Endodermal cell (in vitro differentiated cells): ENCODE results near the gene POLR2L. TPM values are rescaled to one million over a fixed set of nuclear protein-coding genes. Genes with fewer than 3 reads are reported as not detected.

Experiments
- DNase-seq: peaks from one replicate; pipeline ENCODE4 v3.0.0-alpha.2; 2017
- H3K27ac ChIP-seq: 2 replicates; pipeline ENCODE4 v1.5.1; 2013; ENCODE audit warnings: mild to moderate bottlenecking, low read depth, low read length, moderate library complexity
- H3K27me3 ChIP-seq: 2 replicates; pipeline ENCODE4 v1.6.1; 2013; ENCODE audit warnings: mild to moderate bottlenecking, low read length, moderate library complexity; ENCODE audit not compliant: insufficient read depth, control insufficient read depth, poor library complexity, severe bottlenecking
- H3K36me3 ChIP-seq: 2 replicates; pipeline ENCODE4 v1.7.0; 2013; ENCODE audit warnings: mild to moderate bottlenecking, low read length, moderate library complexity; ENCODE audit not compliant: control insufficient read depth, insufficient read depth
- H3K4me1 ChIP-seq: one replicate; pipeline ENCODE4 v1.7.0; 2013; ENCODE audit warnings: low read length; ENCODE audit not compliant: control insufficient read depth, insufficient read depth
- H3K4me3 ChIP-seq: 2 replicates; pipeline ENCODE4 v1.5.1; 2013; ENCODE audit warnings: mild to moderate bottlenecking, low read length, moderate library complexity
- H3K9ac ChIP-seq: 2 replicates; pipeline ENCODE4 v1.6.1; 2013; ENCODE audit warnings: mild to moderate bottlenecking, low read length, moderate library complexity; ENCODE audit not compliant: poor library complexity, severe bottlenecking; ENCODE audit errors: extremely low read depth
- H3K9me3 ChIP-seq: 2 replicates; pipeline ENCODE4 v1.6.1; 2013; ENCODE audit warnings: mild to moderate bottlenecking, low read length, moderate library complexity; ENCODE audit not compliant: control insufficient read depth
- H3K27ac Mint-ChIP-seq: 2 replicates; pipeline ENCODE4 v1.8.0; 2020; ENCODE audit warnings: mixed read lengths
- H3K27me3 Mint-ChIP-seq: 2 replicates; pipeline ENCODE4 v1.8.0; 2021; ENCODE audit warnings: mild to moderate bottlenecking, mixed read lengths; ENCODE audit not compliant: insufficient read depth
- H3K36me3 Mint-ChIP-seq: 2 replicates; pipeline ENCODE4 v1.8.0; 2020; ENCODE audit warnings: low read depth, mixed read lengths
- H3K4me1 Mint-ChIP-seq: 2 replicates; pipeline ENCODE4 v1.8.0; 2020; ENCODE audit warnings: mixed read lengths
- H3K4me3 Mint-ChIP-seq: 2 replicates; pipeline ENCODE4 v1.8.0; 2020; ENCODE audit warnings: mild to moderate bottlenecking, moderate library complexity, mixed read lengths
- H3K9me3 Mint-ChIP-seq: 2 replicates; pipeline ENCODE4 v1.8.0; 2020; ENCODE audit warnings: mild to moderate bottlenecking, mixed read lengths
- WGBS, 2 experiments: methylation state at CpG; one replicate each; pipeline versions ENCODE4 v1.1.5 to v1.1.7; 2013; ENCODE audit warnings: missing lambda C conversion rate in 2 of 2, mixed read lengths in 1 of 2; ENCODE audit not compliant: insufficient coverage in 1 of 2, insufficient read length in 1 of 2; 5-methylcytosine and 5-hydroxymethylcytosine counted together
- total RNA-seq, 2 donors: library from RNA; stranded (reverse); fragmentation: NEBNext Ultra II Directional in 1 of 2; extraction: Animal tissue kit (Norgen Biotek cat#: 25700) in 1 of 2; gene quantifications; 2 replicates in 1 of 2; 3 replicates in 1 of 2; pipeline ENCODE4 v1.2.1, GENCODE V29; 2021
- TF ChIP-seq, protein P1 (sequence below): fragments of 200-600 bp; sonication (generic); conservative IDR thresholded peaks from 2 replicates; pipeline ENCODE4 v1.5.0; 2021; ENCODE audit warnings: antibody characterized with exemption, mild to moderate bottlenecking

POLR2L gene
- total RNA-seq, 2 donors from 2014 or later, result 139 to 148 TPM

DNA sequence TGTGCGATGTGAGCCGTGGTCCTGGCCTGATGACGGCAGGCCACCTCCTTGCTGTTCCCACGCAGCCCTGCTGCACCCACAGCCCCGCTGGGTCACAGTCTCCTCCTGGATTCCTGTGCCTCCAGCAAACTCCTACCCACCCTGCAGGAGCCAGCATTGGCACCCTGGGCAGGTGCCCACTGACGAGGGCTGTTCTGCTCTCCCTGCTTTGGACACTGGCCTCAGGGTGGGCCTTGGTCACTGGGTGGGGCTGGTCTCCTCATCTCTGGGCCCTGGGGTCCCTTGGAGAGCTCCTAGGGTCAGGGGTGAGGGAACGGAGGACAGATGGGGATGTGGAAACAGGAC, 13.0 kb upstream of the POLR2L start:
- Histone ChIP-seq H3K4me1 (peaks cover 6% of the 10 kb centered on the region), H3K27me3 (no peaks in the 10 kb centered on the region), H3K27ac (peak overlapping the region; percentile 86), H3K36me3 (no peaks in the 10 kb centered on the region), H3K4me3 (no peak overlapping the region), H3K9ac (no peak overlapping the region), H3K9me3 (no peaks in the 10 kb centered on the region)
- H3K4me1 Mint-ChIP-seq, result peaks cover 3% of the 10 kb centered on the region
- H3K27me3 Mint-ChIP-seq, result peaks cover 2% of the 10 kb centered on the region
- 93 to 96% methylated on average over 3 to 7 of the region's 7 CpGs for WGBS, 2 experiments
- H3K4me3 Mint-ChIP-seq, result no peak overlapping the region
- no peak overlapping the region for H3K27ac Mint-ChIP-seq
- no peak for DNase-seq
- no peaks in the 10 kb centered on the region for H3K9me3 Mint-ChIP-seq
- H3K36me3 Mint-ChIP-seq, result peaks cover 3% of the 10 kb centered on the region
- TF ChIP-seq, protein P1, sequence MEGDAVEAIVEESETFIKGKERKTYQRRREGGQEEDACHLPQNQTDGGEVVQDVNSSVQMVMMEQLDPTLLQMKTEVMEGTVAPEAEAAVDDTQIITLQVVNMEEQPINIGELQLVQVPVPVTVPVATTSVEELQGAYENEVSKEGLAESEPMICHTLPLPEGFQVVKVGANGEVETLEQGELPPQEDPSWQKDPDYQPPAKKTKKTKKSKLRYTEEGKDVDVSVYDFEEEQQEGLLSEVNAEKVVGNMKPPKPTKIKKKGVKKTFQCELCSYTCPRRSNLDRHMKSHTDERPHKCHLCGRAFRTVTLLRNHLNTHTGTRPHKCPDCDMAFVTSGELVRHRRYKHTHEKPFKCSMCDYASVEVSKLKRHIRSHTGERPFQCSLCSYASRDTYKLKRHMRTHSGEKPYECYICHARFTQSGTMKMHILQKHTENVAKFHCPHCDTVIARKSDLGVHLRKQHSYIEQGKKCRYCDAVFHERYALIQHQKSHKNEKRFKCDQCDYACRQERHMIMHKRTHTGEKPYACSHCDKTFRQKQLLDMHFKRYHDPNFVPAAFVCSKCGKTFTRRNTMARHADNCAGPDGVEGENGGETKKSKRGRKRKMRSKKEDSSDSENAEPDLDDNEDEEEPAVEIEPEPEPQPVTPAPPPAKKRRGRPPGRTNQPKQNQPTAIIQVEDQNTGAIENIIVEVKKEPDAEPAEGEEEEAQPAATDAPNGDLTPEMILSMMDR, result no peak

DNA sequence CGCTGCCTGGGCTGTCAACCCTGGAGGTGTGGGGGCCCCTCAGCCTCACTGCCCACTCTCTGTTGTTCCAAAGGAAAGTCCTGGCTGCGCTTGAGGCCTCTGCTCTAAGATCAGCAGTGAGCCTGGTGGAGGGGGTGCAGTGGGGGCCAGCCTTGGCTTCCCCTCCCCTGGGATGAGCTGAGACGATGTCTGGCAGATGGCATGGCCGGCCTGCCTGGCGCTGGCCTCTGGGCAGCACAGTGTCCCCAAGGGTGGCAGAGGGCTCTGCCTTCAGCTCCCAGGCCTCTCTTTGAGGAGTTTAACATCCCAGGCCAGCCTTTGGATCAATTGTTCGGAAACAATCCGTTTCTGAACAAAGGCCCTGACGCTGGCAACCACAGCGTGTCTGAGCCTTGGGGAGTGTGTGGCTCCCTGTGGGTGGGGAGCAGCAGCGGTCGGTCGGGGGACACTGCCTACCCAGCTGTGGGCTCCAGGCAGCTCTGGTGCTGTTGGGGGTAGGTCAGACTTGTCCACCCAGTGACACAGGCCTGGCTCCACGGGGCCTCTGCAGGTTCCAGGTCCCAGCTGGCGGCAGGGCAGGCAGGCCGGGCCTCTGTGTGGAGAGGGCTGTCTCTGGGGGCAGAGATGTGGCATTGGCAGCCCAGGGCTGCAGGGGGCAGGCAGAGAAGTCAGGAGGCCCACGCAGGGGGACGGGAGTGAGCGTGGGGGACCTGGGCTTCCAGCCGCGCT, 12.4 kb upstream of the POLR2L start:
- H3K36me3 Mint-ChIP-seq, result peaks cover 3% of the 10 kb centered on the region
- Histone ChIP-seq H3K9me3 (no peaks in the 10 kb centered on the region), H3K27me3 (no peaks in the 10 kb centered on the region), H3K4me3 (no peak overlapping the region), H3K36me3 (no peaks in the 10 kb centered on the region), H3K27ac (peak overlapping the region; percentile 86), H3K4me1 (peaks cover 6% of the 10 kb centered on the region), H3K9ac (no peak overlapping the region)
- peaks cover 2% of the 10 kb centered on the region for H3K27me3 Mint-ChIP-seq
- no peak for DNase-seq
- peaks cover 3% of the 10 kb centered on the region for H3K4me1 Mint-ChIP-seq
- WGBS, 2 experiments, result 80 to 92% methylated on average over 11 to 20 of the region's 20 CpGs
- no peaks in the 10 kb centered on the region for H3K9me3 Mint-ChIP-seq
- H3K27ac Mint-ChIP-seq, result no peak overlapping the region
- H3K4me3 Mint-ChIP-seq, result no peak overlapping the region
- TF ChIP-seq, protein P1, result no peak

DNA sequence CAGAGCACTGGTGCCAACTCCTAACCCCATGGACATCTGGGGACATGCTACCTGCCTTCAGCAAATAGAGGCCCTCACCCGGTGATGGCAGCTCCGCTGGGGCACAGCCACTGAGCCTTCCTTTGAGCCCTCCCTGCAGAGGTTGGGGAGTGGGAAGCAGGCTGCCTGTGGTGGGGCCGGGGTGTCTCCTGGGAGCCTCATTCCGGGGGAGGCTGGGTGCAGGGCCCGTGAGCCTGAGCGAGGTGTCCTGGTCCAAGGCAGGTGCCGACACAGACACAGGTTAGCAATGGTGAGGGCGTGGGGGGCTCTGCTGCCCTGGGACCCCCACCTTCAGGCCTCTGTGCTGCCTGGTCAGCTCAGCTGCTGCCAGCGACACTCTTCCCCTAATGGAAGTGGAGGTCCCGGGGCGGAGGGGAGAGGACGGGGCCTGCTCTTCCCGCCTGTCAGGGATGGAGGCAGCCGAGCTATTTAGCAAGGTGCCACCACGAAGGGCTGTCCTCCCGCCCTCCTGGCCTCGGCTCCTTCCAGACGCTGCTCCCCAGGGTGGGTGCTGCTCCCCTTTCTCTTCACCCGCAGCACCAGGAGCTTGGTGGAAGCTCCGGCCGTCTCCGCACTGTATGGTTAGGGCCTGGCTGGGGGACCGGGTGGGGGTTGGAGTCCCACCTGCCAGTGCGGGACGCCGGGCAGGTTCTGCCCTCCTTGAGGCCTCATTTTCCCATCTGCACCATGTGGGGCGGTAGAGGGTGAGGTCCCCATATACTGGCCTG, 11.5 kb upstream of the POLR2L start:
- WGBS, 2 experiments, result 93 to 97% methylated on average over 14 to 27 of the region's 27 CpGs
- Histone ChIP-seq H3K4me3 (no peak overlapping the region), H3K36me3 (no peaks in the 10 kb centered on the region), H3K27me3 (no peaks in the 10 kb centered on the region), H3K9ac (no peak overlapping the region), H3K4me1 (peaks cover 9% of the 10 kb centered on the region), H3K27ac (peak overlapping the region; percentile 86), H3K9me3 (no peaks in the 10 kb centered on the region)
- Mint-ChIP-seq H3K27me3 (peaks cover 2% of the 10 kb centered on the region), H3K4me3 (no peak overlapping the region), H3K9me3 (no peaks in the 10 kb centered on the region), H3K36me3 (peaks cover 3% of the 10 kb centered on the region), H3K27ac (no peak overlapping the region), H3K4me1 (peaks cover 3% of the 10 kb centered on the region)
- TF ChIP-seq, protein P1, result no peak
- DNase-seq, result no peak
